ENCODE results near the gene BCL2L13.
"Not testable (repeated sequence)": the region's sequence is repeated elsewhere in the genome, so short reads cannot be mapped to it uniquely, and the experiment has no call there.

Gene BCL2L13

GRCh38 chr22:17732251-17732854 is 93.8 kb downstream of the BCL2L13 start:
- DNase-seq = no peak

DNA sequence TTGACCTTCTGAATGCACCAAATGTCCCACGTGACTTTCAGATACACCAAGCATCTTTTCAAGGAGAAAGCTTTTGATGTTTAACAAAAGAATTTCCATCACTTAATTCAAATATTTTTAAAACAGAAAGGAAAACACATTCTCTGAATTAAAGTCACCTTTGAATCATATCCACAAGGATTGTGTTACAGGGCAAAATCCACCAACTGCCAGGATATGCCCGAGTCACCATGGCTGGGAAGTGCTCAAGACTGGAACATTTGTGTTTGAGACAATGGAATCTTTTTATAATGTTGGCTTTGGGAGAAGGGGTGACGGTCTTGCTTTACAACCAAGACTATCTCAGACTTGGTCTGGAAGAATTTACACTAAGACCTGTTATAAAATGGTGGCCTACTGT is 94.9 kb downstream of the BCL2L13 start:
- no peak for DNase-seq

GRCh38 chr22:17734187-17734586 is 95.6 kb downstream of the BCL2L13 start:
- DNase-seq = peak in 1 of 2 donors; percentile 16

GRCh38 chr22:17738386-17739128 is 100.0 kb downstream of the BCL2L13 start:
- DNase-seq = no peak

GRCh38 chr22:17739196-17739975 is 100.8 kb downstream of the BCL2L13 start:
- DNase-seq = no peak

- no peak for DNase-seq
Observed at GRCh38 chr22:17741866-17742526, 103.4 kb downstream of the BCL2L13 start.

- DNase-seq = peak; percentile 79 to 81
Observed at GRCh38 chr22:17742527-17742902, 104.0 kb downstream of the BCL2L13 start.

- DNase-seq = no peak
Observed at GRCh38 chr22:17743661-17744411, 105.3 kb downstream of the BCL2L13 start.

- no peak for DNase-seq
Observed at GRCh38 chr22:17744430-17744829, 105.9 kb downstream of the BCL2L13 start.

DNA sequence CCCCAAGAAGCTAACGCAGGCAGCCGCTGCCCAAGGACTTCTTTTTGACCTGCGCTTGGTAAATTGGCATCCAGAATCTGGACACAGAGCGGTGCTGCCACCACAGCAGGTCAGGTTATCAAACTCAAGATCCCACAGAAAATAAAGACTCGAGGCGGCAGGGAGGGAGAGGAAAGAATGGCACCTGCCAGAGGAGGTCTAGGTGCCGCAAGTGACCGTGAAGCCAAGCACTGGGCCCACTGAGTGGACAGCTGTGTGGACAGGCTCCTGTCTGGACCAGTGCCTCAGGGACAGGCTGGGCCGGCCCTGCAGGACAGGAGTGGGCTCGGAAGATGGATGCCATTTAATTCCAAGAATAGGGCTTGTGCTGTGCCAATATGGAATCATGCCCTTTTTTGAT is 108.4 kb downstream of the BCL2L13 start:
- no peak for DNase-seq

GRCh38 chr22:17748555-17749353 is 110.2 kb downstream of the BCL2L13 start:
- DNase-seq = no peak

- DNase-seq = no peak
Observed at GRCh38 chr22:17749605-17750395, 111.2 kb downstream of the BCL2L13 start.

DNA sequence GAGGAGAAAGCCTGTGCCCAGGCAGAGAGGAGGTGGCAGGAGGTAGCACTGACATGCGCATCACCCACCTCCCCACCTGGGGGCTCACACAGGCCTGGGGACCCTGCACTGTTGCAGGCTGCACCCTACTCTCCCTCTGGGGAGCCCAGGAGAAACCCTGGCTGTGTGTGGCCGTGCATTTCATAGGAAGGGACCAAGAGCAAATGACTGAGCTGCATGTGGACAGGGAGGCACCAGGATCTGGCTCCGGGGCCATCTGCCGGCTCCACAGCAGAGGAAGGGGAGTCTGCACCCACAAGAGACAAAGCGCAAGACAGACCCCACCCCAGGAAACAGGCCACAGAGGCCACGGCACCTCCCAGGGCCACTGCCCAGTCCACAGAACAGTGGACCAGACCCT is 113.0 kb downstream of the BCL2L13 start:
- no peak for DNase-seq

DNA sequence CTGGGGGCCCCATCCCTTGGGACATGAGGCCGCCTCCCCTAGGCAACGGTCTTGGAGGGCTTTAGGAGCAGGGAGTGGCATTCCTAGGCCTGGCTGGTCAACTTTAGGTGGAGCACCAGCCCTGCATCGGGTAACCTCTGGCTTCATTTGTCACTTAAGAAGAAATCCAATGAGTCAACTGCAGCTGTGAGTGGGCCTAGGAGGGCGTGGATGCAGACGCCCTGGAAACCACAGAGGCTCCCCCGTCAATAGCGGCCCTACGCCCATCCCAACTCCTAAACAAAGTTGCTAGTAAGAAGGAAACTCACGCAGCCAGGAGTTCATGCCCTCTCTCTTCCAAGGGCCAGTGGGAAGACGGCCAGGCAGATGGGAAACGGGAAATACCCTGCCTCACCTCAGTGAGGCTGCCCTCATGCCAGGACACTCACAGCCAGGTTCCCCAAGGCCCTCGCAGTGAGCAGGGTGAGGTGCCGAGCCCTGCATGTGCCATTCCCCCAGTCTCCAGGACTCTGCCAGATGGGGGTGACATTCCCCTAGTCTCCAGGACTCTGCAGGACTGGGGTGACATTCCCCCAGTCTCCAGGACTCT is 114.9 kb downstream of the BCL2L13 start:
- no peak for DNase-seq

DNA sequence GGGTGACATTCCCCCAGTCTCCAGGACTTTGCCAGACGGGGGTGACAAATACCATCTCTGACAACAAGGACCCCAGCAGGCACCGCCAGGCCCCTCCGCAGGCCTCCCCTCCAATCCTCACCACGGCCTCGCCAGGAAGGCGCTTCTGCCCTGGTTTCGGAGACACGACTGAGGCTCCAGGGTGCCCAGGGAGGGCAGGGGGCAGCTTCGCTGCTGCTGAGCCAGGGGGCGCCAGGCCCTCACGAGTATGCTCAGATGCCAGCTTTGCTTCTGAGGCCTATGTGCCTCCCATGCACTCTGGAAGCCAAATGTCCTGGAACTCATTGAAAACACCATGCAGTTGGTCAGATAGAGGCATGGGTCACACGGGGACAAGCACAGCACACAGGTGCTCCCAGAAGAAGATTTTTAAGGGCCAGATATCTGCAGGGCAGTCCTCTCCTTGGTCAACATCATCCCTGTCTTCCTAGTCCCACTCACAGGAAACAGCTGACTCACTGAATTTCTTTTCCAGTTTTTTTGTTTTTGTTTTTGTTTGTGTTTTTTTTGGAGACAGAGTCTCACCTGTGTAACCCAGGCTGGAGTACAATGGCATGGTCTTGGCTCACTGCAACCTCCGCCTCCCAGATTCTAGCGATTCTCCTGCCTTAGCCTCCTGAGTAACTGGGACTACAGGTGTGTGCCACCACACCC is 115.8 kb downstream of the BCL2L13 start:
- peak in 1 of 2 donors; percentile 33 for DNase-seq

- no peak for DNase-seq
Observed at GRCh38 chr22:17761138-17761488, 122.6 kb downstream of the BCL2L13 start.

DNA sequence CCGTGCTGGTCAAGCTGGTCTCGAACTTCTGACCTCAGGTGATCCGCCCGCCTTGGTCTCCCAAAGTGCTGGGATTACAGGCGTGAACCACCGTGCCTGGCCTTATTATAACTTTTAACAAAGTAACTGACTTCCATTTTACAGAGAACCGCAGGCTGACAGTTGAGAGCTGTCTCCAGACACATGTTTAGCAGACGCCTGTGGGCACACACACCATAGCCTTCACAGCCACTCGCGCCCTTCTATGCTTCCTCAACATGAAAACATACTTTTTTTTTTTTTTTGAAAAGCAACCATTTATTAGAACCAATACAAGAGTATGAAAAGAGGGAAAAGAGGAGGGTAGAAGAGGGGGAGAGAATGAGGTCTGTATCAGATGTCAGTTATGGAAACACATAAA is 124.9 kb downstream of the BCL2L13 start:
- DNase-seq = not testable (repeated sequence)

DNA sequence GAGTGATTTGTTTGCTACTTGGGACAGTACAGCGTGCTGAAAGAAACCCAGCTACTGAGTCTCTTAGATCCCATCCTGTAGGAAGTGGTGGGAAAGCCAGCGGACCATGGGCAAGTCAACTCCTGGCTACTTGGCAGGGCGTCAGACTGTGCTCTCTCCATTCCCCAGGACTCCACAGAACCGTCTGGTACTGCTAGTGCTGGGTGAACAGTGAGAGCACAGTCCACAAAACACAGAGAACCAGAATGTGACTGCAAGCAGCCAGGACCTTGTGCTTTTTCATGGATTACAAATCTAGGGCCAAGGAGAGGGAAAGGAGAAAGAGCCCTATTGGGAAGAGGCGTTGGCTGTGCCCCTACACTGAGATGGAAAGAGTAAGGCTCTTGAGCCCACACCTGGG is 125.5 kb downstream of the BCL2L13 start:
- no peak for DNase-seq

- not testable (repeated sequence) for DNase-seq
Observed at GRCh38 chr22:17764852-17765251, 126.3 kb downstream of the BCL2L13 start.
